T-helper 1 cell treated with Interleukin-12 subunit alpha and Interleukin-12 subunit beta and Interleukin-4 antibody, amounts not matched to agents 30 μg/mL and 1 μg/mL, for 36 hours (primary cell): ENCODE results near the gene POFUT2.

Experiments used
- H3K27ac Mint-ChIP-seq: one replicate; pipeline ENCODE4 v1.8.0; 2021; ENCODE audit warnings: mild to moderate bottlenecking, mixed read lengths
- H3K27me3 Mint-ChIP-seq: one replicate; pipeline ENCODE4 v1.8.0; 2021; ENCODE audit warnings: low read depth, mixed read lengths
- H3K36me3 Mint-ChIP-seq: one replicate; pipeline ENCODE4 v1.8.0; 2021; ENCODE audit warnings: low read depth, mixed read lengths
- H3K4me1 Mint-ChIP-seq: one replicate; pipeline ENCODE4 v1.8.0; 2021; ENCODE audit warnings: low read depth, mixed read lengths
- H3K4me3 Mint-ChIP-seq: one replicate; pipeline ENCODE4 v1.8.0; 2021; ENCODE audit warnings: mild to moderate bottlenecking, moderate library complexity, mixed read lengths
- H3K9me3 Mint-ChIP-seq: one replicate; pipeline ENCODE4 v1.8.0; 2021; ENCODE audit warnings: mixed read lengths

POFUT2 gene

GRCh38 chr21:45329261-45330074 lies 41.8 kb upstream of the POFUT2 start:
- Mint-ChIP-seq H3K4me1 (no peaks in the 10 kb centered on the region), H3K9me3 (no peaks in the 10 kb centered on the region), H3K4me3 (no peak overlapping the region), H3K27ac (no peak overlapping the region), H3K27me3 (no peaks in the 10 kb centered on the region), H3K36me3 (no peaks in the 10 kb centered on the region)

GRCh38 chr21:45328198-45329091 lies 40.8 kb upstream of the POFUT2 start:
- no peaks in the 10 kb centered on the region for H3K9me3 Mint-ChIP-seq
- no peaks in the 10 kb centered on the region for H3K27me3 Mint-ChIP-seq
- no peak overlapping the region for H3K4me3 Mint-ChIP-seq

GRCh38 chr21:45327441-45328197 lies 39.9 kb upstream of the POFUT2 start:
- H3K9me3 Mint-ChIP-seq: no peaks in the 10 kb centered on the region
- H3K27me3 Mint-ChIP-seq: no peaks in the 10 kb centered on the region
- no peak overlapping the region for H3K27ac Mint-ChIP-seq
- H3K4me3 Mint-ChIP-seq: no peak overlapping the region
- H3K36me3 Mint-ChIP-seq: no peaks in the 10 kb centered on the region
- H3K4me1 Mint-ChIP-seq: no peaks in the 10 kb centered on the region

More at GRCh38 chr21:45328198-45329091, 40.8 kb upstream of the POFUT2 start:
- Mint-ChIP-seq H3K4me1 (no peaks in the 10 kb centered on the region), H3K27ac (no peak overlapping the region), H3K36me3 (no peaks in the 10 kb centered on the region)

GRCh38 chr21:45326891-45327440 lies 39.3 kb upstream of the POFUT2 start:
- Mint-ChIP-seq H3K27ac (no peak overlapping the region), H3K4me1 (no peaks in the 10 kb centered on the region), H3K27me3 (no peaks in the 10 kb centered on the region)

GRCh38 chr21:45326169-45326851 lies 38.6 kb upstream of the POFUT2 start:
- Mint-ChIP-seq H3K36me3 (no peaks in the 10 kb centered on the region), H3K27ac (no peak overlapping the region), H3K4me1 (no peaks in the 10 kb centered on the region), H3K9me3 (no peaks in the 10 kb centered on the region), H3K4me3 (no peak overlapping the region), H3K27me3 (no peaks in the 10 kb centered on the region)

More at GRCh38 chr21:45326891-45327440, 39.3 kb upstream of the POFUT2 start:
- H3K9me3 Mint-ChIP-seq: no peaks in the 10 kb centered on the region
- no peaks in the 10 kb centered on the region for H3K36me3 Mint-ChIP-seq
- H3K4me3 Mint-ChIP-seq: no peak overlapping the region

GRCh38 chr21:45325206-45326168 lies 37.8 kb upstream of the POFUT2 start:
- H3K9me3 Mint-ChIP-seq: no peaks in the 10 kb centered on the region
- no peaks in the 10 kb centered on the region for H3K27me3 Mint-ChIP-seq
- H3K27ac Mint-ChIP-seq: no peak overlapping the region
- H3K4me3 Mint-ChIP-seq: no peak overlapping the region
- no peaks in the 10 kb centered on the region for H3K36me3 Mint-ChIP-seq
- H3K4me1 Mint-ChIP-seq: no peaks in the 10 kb centered on the region

- Mint-ChIP-seq H3K27ac (no peak overlapping the region), H3K4me1 (no peaks in the 10 kb centered on the region), H3K27me3 (no peaks in the 10 kb centered on the region), H3K9me3 (no peaks in the 10 kb centered on the region), H3K4me3 (no peak overlapping the region), H3K36me3 (no peaks in the 10 kb centered on the region)
Observed at GRCh38 chr21:45324489-45325205, 37.0 kb upstream of the POFUT2 start.

GRCh38 chr21:45323487-45324311 lies 36.0 kb upstream of the POFUT2 start:
- no peaks in the 10 kb centered on the region for H3K27me3 Mint-ChIP-seq
- no peaks in the 10 kb centered on the region for H3K9me3 Mint-ChIP-seq
- H3K4me1 Mint-ChIP-seq: no peaks in the 10 kb centered on the region
- no peak overlapping the region for H3K27ac Mint-ChIP-seq
- no peaks in the 10 kb centered on the region for H3K36me3 Mint-ChIP-seq
- H3K4me3 Mint-ChIP-seq: no peak overlapping the region

- no peaks in the 10 kb centered on the region for H3K27me3 Mint-ChIP-seq
- H3K9me3 Mint-ChIP-seq: no peaks in the 10 kb centered on the region
- no peaks in the 10 kb centered on the region for H3K36me3 Mint-ChIP-seq
- no peak overlapping the region for H3K27ac Mint-ChIP-seq
- H3K4me3 Mint-ChIP-seq: no peak overlapping the region
- H3K4me1 Mint-ChIP-seq: no peaks in the 10 kb centered on the region
Observed at GRCh38 chr21:45322960-45323461, 35.3 kb upstream of the POFUT2 start.

- H3K4me1 Mint-ChIP-seq: no peaks in the 10 kb centered on the region
- H3K36me3 Mint-ChIP-seq: no peaks in the 10 kb centered on the region
- H3K27ac Mint-ChIP-seq: no peak overlapping the region
- no peaks in the 10 kb centered on the region for H3K27me3 Mint-ChIP-seq
- no peaks in the 10 kb centered on the region for H3K9me3 Mint-ChIP-seq
- H3K4me3 Mint-ChIP-seq: no peak overlapping the region
Observed at GRCh38 chr21:45322231-45322959, 34.7 kb upstream of the POFUT2 start.

GRCh38 chr21:45320261-45321025 lies 32.7 kb upstream of the POFUT2 start:
- H3K27ac Mint-ChIP-seq: no peak overlapping the region
- no peaks in the 10 kb centered on the region for H3K36me3 Mint-ChIP-seq
- H3K27me3 Mint-ChIP-seq: no peaks in the 10 kb centered on the region
- H3K9me3 Mint-ChIP-seq: no peaks in the 10 kb centered on the region
- no peak overlapping the region for H3K4me3 Mint-ChIP-seq
- no peaks in the 10 kb centered on the region for H3K4me1 Mint-ChIP-seq
